Esophagus muscularis mucosa (tissue), 4 donors: ENCODE data around the gene ANTXR1. TPM values are rescaled to one million over a fixed set of nuclear protein-coding genes. Genes with fewer than 3 reads are reported as not detected.
A peak's percentile ranks its signal among the peaks of the same experiment; 100 is the strongest.

Experiments used
- DNase-seq: peaks from one replicate; pipeline ENCODE4 v3.0.0-alpha.2; 2017; ENCODE audit errors: extremely low spot score
- H3K27ac ChIP-seq, 4 donors: fragments of 200-600 bp; sonication (generic); replicated peaks in 1 of 4; 1 replicate in 3 of 4; 2 replicates in 1 of 4; pipeline ENCODE4 v1.5.1; 2016 to 2019; ENCODE audit warnings: mild to moderate bottlenecking in 1 of 4
- H3K27me3 ChIP-seq, 4 donors: fragments of 200-600 bp; sonication (generic); one replicate each; pipeline versions ENCODE4 v1.5.1 to v1.6.0; 2016 to 2019
- H3K36me3 ChIP-seq, 4 donors: fragments of 200-600 bp; sonication (generic); one replicate each; pipeline ENCODE4 v1.5.1; 2016 to 2019
- H3K4me1 ChIP-seq, 4 donors: fragments of 200-600 bp; sonication (generic); one replicate each; pipeline ENCODE4 v1.5.1; 2016 to 2019
- H3K4me3 ChIP-seq, 4 donors: fragments of 200-600 bp; sonication (generic); 1 replicate in 2 of 4; 2 replicates in 2 of 4; pipeline ENCODE4 v1.5.1; 2016 to 2019; ENCODE audit warnings: mild to moderate bottlenecking in 4 of 4, moderate library complexity in 1 of 4
- H3K9me3 ChIP-seq, 4 donors: fragments of 200-600 bp; sonication (generic); 1 replicate in 3 of 4; 2 replicates in 1 of 4; pipeline ENCODE4 v1.5.1; 2016 to 2019
- CTCF ChIP-seq, 3 experiments: fragments of 200-600 bp in 2 of 3; fragments of 450-650 bp in 1 of 3; sonication (generic) in 2 of 3; IDR thresholded peaks; one replicate each; pipeline ENCODE4 v1.5.1; 2017 to 2019; ENCODE audit warnings: antibody characterized with exemption in 3 of 3, mild to moderate bottlenecking in 2 of 3, moderate library complexity in 1 of 3
- EP300 ChIP-seq: sonication (generic); formaldehyde crosslinking; IDR thresholded peaks from one replicate; pipeline ENCODE4 v1.6.1; 2017; ENCODE audit warnings: antibody characterized with exemption
- POLR2A ChIP-seq: fragments of 450-650 bp; IDR thresholded peaks from one replicate; pipeline ENCODE4 v1.6.1; 2017; ENCODE audit warnings: antibody characterized with exemption, moderate library complexity, mild to moderate bottlenecking, low read depth
- POLR2AphosphoS5 ChIP-seq, 2 donors: sonication (generic); formaldehyde crosslinking; IDR thresholded peaks; one replicate each; pipeline ENCODE4 v1.6.1; 2017; ENCODE audit warnings: antibody characterized with exemption in 2 of 2
- WGBS: methylation state at CpG from one replicate; pipeline ENCODE4 v1.1.5; 2018; 5-methylcytosine and 5-hydroxymethylcytosine counted together
- intact Hi-C: fragments of 100-400 bp; cut with DNase I; formaldehyde crosslinking; loops from one replicate; pipeline ENCODE4 v1.15.1; 2023
- total RNA-seq, 4 donors: library from RNA; depleted of rRNA; stranded (reverse); fragments of >200 nt; gene quantifications; one replicate each; pipeline versions ENCODE4 v1.1.0 to v1.2.1, GENCODE V29; 2016

Gene ANTXR1
- total RNA-seq, 4 donors from 2014 or later, result 74.6 to 115 (median 92.1) TPM

- intact Hi-C loops, result no loop called here
- peaks cover 0 to 2% (median 0%) of the 10 kb centered on the region in 4 donors for H3K36me3 ChIP-seq
- peaks cover 0 to 36% (median 27%) of the 10 kb centered on the region in 4 donors for H3K4me1 ChIP-seq
- no peak overlapping the region for H3K27ac ChIP-seq
- no peaks in the 10 kb centered on the region for H3K27me3 ChIP-seq
- no peak for TF ChIP-seq EP300
- no peak for TF ChIP-seq CTCF (IDR thresholded peaks at IDR 0.05)
- no peak for TF ChIP-seq POLR2A
- TF ChIP-seq POLR2AphosphoS5 (IDR thresholded peaks at IDR 0.05), result no peak
- no peaks in the 10 kb centered on the region for H3K9me3 ChIP-seq
- no peak overlapping the region for H3K4me3 ChIP-seq
- DNase-seq, result no peak
- 80% methylated on average over 5 of the region's 5 CpGs for whole genome bisulfite sequencing
These were observed 127.0 kb downstream of the ANTXR1 start for GRCh38 chr2:69139778-69140670.

- no peak overlapping the region for H3K27ac ChIP-seq
These were observed 128.1 kb downstream of the ANTXR1 start for GRCh38 chr2:69141061-69141460.

GRCh38 chr2:69143748-69144360 is 130.9 kb downstream of the ANTXR1 start:
- H3K4me1 ChIP-seq, result peaks cover 3 to 38% (median 24%) of the 10 kb centered on the region in 4 donors
- H3K36me3 ChIP-seq, result peaks cover 0 to 21% (median 5%) of the 10 kb centered on the region in 4 donors
- peak overlapping the region in 3 of 4 donors; percentile 1 to 52 (median 35) for H3K27ac ChIP-seq
- H3K4me3 ChIP-seq, result no peak overlapping the region
- WGBS, result 73% methylated on average over 2 of the region's 4 CpGs
- no peaks in the 10 kb centered on the region for H3K9me3 ChIP-seq
- no peak for DNase-seq
- intact Hi-C loops, result no loop called here
- TF ChIP-seq EP300 (no peak), POLR2AphosphoS5 (IDR thresholded peaks at IDR 0.05) (no peak), CTCF (IDR thresholded peaks at IDR 0.05) (no peak), POLR2A (no peak)
- H3K27me3 ChIP-seq, result no peaks in the 10 kb centered on the region

More at GRCh38 chr2:69141061-69141460, 128.1 kb downstream of the ANTXR1 start:
- Histone ChIP-seq H3K36me3 (peaks cover 0 to 12% (median 3%) of the 10 kb centered on the region in 4 donors), H3K4me3 (no peak overlapping the region), H3K4me1 (peaks cover 0 to 36% (median 27%) of the 10 kb centered on the region in 4 donors), H3K27me3 (no peaks in the 10 kb centered on the region), H3K9me3 (no peaks in the 10 kb centered on the region)
- TF ChIP-seq POLR2A, result no peak
- TF ChIP-seq CTCF (IDR thresholded peaks at IDR 0.05), result no peak
- TF ChIP-seq EP300, result no peak
- no peak for TF ChIP-seq POLR2AphosphoS5 (IDR thresholded peaks at IDR 0.05)
- no peak for DNase-seq
- intact Hi-C loops, result no loop called here
- WGBS, result 58% methylated on average over 1 of the region's 1 CpG

- no peak overlapping the region for H3K27ac ChIP-seq
- H3K36me3 ChIP-seq, result peaks cover 0 to 21% (median 5%) of the 10 kb centered on the region in 4 donors
- intact Hi-C loops, result no loop called here
- H3K27me3 ChIP-seq, result no peaks in the 10 kb centered on the region
- H3K9me3 ChIP-seq, result no peaks in the 10 kb centered on the region
- no peak for DNase-seq
- H3K4me3 ChIP-seq, result no peak overlapping the region
- WGBS, result 94% methylated on average over 7 of the region's 7 CpGs
- H3K4me1 ChIP-seq, result peaks cover 7 to 43% (median 32%) of the 10 kb centered on the region in 4 donors
- no peak for TF ChIP-seq CTCF (IDR thresholded peaks at IDR 0.05)
- no peak for TF ChIP-seq POLR2A
- no peak for TF ChIP-seq EP300
- TF ChIP-seq POLR2AphosphoS5 (IDR thresholded peaks at IDR 0.05), result no peak
These were observed 132.2 kb downstream of the ANTXR1 start for GRCh38 chr2:69145204-69145603.
